NCI-H2227 treated with DMSO at 0.1 percent for 48 hours (cell line): Measurements from ENCODE around the gene EMID1.

Source experiments
- DNase-seq: peaks from one replicate; lab custom pipeline; 2025; lab: John Stamatoyannopoulos, UW

Gene EMID1

DNA sequence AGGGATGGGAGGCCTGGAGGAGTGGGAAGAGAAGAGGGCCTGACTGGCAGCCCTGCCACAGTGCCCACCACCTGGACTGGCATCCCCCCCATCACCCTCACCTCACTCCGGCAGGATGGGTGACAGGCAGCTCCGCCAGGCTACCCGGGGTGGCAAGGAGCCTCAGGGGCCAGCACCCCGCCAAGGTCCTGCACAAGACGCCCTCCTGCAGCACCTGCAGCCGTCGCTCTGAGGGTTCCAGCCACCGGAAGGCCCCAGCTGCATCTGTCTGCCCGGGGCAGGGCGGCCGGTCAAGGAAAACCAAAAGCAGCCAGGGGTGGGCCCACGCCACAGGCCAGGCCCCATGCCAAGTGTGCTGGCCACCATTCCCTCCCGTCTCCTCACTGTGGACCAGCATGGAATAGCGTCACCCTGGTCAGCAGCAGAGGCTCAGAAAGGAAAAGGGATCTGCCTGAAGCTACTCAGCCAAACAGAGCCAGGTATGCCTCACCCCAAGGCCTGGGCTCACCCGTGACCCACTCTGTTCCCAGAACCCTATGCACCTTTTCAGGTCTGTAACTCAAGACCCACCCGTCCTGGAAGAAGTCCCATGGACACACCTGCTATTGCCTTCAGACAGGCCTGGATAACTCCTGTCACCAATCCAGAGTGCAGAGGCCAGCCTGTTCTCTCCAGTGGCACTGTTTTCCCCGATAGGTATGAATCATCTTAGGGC lies 55.1 kb downstream of the EMID1 start:
- DNase-seq: no peak

- DNase-seq: no peak
Observed at GRCh38 chr22:29263791-29264276, 58.1 kb downstream of the EMID1 start.

DNA sequence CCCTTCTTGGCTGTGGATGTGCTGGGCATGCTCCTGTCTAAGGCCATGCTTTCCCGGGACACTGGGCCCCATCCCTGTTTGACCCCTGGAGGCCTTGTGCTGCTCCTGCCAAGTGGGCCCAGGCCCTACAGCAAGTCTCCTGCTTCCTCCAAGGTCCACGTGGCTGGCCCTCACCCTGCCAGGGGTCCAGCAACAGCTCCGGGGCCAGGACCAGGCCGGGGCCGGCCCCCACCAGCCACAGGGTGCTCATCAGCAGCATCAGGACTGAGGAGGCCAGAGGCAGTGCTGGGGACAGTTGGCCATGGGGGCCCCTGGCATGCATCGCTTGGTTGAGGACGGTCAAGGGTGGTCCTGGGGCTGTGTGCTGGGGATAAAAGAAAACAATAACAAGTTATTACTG lies 59.6 kb downstream of the EMID1 start:
- DNase-seq: no peak

- DNase-seq: no peak
Observed at GRCh38 chr22:29265929-29266328, 60.2 kb downstream of the EMID1 start.

DNA sequence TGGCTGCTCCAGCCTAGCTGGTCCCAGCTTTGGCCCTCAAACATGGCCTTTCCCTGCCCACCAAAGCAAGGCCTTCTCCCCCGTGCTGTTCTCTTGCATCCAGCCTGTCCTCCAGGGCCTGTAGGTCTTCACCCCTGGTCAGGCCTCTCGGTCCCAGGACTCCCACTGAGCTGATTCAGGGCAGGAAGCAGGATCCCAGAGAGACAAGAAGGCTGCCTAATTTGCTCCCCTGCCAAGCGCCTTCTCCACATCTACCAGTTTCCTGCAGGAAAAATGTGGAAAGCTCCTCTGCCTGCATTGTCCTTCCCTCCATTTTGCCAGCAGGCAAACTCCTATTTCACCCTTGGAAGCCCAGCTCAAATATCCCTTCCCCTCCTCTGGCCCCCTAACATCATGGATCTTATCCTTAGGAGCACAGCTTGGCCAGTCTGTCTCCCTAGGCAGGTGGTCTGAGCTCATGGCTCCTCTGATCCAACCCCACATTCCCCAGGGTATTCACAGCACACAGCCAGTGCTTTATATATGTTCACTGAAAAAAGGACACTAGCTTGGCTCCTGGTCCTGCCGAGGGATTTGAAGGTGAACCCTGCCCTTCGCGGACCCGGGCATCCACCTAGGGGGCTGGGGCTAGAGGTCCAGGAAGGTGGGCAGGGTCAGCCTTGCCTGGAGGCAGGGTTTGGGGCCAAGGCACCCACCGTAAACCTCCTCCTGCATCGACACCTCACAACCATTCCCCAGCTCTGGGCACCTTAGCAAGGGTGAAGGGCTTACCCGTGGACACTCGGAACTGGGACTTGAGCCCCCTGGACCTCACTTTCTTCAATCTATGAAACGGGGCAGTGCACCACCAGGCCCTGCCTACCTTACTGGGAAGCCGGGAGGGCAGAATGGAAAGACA lies 61.1 kb downstream of the EMID1 start:
- DNase-seq: no peak

DNA sequence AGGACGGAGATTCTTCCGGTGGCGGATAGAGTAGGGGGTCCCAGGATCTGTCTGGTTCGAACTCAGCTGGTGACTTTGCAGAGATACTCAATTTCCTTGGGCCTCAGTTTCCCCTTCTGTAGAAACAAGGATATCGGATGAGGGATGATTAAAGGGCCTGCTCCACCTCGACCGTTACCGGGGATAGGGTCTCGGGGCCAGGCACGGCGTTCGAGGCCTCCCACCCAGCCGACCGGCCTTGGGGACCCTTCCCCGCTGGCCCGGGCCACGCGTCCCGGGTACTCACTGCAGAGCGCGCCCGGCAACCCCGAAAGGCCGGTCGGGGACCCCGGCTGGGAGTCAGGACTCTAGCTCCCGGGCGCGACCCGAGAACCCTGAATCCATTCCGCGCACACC lies 61.8 kb downstream of the EMID1 start:
- DNase-seq: no peak

GRCh38 chr22:29267858-29268510 lies 62.3 kb downstream of the EMID1 start, which contains the start of the genes EWSR1 and RHBDD3:
EWSR1 (plus strand) TSS chr22:29268268; CDS start chr22:29268337, 69 bp downstream.
RHBDD3 (minus strand) TSS chr22:29267981; CDS start chr22:29265626, 2,355 bp downstream.
- peak; percentile 94 for DNase-seq

- DNase-seq: no peak
Observed at GRCh38 chr22:29268511-29269229, 63.0 kb downstream of the EMID1 start.

GRCh38 chr22:29269230-29269604 lies 63.5 kb downstream of the EMID1 start:
- no peak for DNase-seq

- DNase-seq: no peak
Observed at GRCh38 chr22:29269731-29270474, 64.2 kb downstream of the EMID1 start.

- no peak for DNase-seq
Observed at GRCh38 chr22:29270475-29271271, 65.0 kb downstream of the EMID1 start.

DNA sequence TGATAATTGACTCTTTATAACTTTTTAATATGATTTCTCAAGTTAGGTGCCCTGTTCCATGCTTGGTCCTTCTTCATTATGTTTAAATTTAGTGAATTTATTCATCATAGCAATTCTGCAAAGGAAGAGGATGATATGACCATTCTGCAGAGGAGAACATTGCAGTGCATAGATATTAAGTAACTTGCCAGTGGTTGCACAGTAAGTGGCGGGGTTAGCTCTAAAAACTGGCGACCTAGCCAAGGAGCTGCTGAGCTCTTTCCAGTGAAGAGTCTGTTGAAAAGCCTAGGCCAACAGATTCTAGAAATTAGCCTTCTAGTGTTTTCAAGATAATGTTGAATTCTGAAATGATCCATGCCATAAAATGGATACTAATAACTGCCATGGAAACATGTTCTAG lies 66.9 kb downstream of the EMID1 start:
- no peak for DNase-seq

DNA sequence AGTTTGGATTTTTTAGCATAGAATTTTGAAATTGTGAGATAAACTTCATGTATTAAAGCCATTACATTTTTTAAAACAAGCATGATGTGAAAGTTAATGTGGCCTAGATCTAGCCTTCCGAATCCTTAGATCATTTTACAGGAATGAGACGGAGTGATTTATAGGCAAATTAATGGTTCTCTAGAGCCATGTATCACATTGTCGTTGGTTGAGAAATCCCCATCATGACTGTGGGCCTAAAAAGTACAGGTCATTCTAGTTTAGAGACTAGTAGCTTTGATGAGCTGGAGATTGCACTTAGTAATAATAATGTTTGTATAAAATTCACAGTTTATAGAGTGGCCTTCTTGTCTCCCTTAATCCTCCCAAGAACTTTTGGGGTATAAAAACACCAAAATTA lies 69.5 kb downstream of the EMID1 start:
- no peak for DNase-seq

DNA sequence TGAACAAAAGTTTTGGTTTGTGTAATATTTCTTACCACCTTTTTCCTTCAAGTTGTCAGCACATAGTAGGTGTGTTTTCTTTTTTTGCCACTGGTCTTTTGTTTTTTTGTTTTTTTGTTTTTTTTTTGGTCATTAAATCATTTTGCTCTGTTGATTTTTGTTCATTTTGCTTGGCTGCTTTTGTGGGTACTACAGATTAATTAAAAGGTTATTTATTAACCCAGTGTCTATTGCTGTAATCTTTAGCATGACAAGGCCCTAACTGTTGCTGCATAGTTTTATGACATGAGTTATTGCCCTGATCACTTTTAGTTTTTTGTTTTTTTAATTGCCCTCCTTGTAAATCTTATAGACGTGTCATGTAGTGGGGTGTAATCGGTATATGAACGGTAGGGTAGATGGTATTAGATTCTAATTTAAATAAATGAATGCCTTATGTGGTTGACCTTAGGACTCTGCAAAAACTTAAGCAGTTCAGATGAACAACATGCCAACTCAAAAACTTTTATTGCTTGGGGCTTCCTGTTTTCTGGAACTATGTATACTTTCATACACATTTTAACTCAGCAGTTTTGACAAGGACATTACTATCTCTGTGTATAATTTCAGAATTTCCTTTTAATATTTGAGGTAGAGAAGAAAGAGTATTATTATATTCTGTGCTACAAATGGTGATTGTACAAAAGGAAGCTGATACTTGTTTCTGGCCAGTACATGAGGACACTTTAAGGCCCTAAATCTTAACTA lies 70.3 kb downstream of the EMID1 start:
- DNase-seq: no peak

- DNase-seq: no peak
Observed at GRCh38 chr22:29277927-29278326, 72.2 kb downstream of the EMID1 start.

DNA sequence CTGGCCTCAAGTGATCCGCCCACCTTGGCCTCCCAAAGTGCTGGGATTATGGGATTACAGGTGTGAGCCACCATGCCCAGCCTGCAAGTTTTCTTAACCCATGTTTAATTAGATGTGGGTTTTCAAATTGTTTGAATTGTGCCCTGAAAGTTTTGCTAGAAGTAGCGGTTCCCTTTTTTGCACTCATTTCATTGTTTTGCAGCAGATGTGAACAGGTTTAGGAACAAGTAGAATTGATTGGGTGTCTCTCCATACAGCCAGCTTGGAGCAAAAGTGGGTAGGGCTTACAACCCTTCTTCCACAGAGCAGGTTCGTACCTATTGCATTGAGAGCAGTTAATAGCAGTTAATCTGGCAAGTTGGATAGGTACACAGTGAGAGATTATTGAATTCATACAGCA lies 78.5 kb downstream of the EMID1 start:
- no peak for DNase-seq

DNA sequence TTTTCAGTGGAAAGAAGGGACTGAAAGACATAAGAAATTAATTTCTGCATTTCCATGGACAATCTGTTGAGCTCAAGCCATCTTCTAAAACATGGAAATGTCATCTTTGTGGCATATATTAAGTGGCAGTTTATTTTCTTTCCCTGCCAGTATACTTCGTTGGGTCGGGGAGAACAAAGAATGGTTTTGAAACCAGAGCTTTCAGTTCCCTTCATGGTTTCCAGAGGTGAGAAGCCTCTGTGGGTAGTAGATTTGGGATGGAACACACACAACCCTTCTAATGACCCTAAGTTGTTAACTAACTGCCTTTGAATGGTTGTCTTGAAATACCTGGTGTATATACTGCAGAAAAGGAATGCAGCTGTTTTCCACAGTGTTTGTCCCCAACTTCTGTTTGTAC lies 83.1 kb downstream of the EMID1 start:
- no peak for DNase-seq

- DNase-seq: no peak
Observed at GRCh38 chr22:29290061-29290460, 84.4 kb downstream of the EMID1 start.

GRCh38 chr22:29291215-29291614 lies 85.5 kb downstream of the EMID1 start:
- DNase-seq: no peak

DNA sequence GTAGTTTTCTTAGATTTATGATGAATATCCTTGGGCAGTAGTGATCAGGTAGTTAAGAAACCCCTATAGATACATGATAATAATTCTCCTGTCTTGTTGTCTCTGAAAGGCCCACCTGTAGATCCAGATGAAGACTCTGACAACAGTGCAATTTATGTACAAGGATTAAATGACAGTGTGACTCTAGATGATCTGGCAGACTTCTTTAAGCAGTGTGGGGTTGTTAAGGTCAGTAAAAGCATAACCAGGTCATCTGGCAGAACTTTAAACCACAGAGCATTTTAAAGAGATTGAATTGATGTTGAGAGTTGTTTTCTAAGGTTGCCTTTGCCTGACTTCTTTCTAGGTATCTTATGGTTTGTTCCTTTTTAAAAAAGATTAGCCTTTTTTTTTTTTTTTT lies 86.7 kb downstream of the EMID1 start:
- DNase-seq: no peak
